T1000 (cell line): ENCODE results near the gene SAPCD1.
"Not testable (repeated sequence)": the region's sequence is repeated elsewhere in the genome, so short reads cannot be mapped to it uniquely, and the experiment has no call there.

Experiments used
- DNase-seq: peaks from one replicate; lab custom pipeline; 2025; ENCODE audit warnings: mixed read lengths; lab: John Stamatoyannopoulos, UW

The SAPCD1 gene

DNA sequence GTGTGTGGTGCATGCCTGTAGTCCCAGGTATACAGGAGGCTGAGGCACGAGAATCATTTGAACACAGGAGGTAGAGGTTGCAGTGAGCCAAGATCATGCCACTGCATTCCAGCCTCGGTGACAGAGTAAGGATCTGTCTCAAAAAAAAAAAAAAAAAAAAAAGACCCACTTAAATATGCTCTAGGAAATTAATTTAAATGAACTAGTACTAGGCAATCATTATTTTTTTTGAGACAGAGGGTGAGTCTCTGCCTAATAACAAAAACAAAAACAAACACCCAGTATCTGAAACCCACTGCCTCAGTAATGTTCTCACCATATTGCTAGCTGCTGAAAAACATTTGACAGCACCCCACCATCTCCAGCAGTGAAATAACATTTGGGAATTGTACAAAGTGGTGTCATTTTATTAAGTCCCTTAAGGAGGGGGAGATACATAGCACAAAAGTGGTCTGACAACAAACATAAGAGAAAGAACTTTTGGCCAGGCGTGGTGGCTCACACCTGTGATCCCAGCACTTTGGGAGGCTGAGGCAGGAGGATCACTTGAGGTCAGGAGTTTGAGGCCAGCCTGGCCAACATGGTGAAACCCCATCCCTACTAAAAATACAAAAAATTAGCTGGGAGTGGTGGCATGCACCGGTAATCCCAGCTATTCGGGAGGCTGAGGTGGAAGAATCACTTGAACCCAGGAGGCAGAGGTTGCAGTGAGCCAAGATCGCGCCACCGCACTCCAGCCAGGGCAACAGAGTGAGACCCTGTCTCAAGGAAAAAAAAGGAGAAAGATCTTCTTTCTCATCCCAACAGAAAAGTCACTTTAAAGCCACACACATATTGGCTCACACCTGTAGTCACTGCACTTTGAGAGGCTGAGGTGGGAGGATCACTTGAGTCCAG is 38.8 kb downstream of the SAPCD1 start:
- DNase-seq, result not testable (repeated sequence)

DNA sequence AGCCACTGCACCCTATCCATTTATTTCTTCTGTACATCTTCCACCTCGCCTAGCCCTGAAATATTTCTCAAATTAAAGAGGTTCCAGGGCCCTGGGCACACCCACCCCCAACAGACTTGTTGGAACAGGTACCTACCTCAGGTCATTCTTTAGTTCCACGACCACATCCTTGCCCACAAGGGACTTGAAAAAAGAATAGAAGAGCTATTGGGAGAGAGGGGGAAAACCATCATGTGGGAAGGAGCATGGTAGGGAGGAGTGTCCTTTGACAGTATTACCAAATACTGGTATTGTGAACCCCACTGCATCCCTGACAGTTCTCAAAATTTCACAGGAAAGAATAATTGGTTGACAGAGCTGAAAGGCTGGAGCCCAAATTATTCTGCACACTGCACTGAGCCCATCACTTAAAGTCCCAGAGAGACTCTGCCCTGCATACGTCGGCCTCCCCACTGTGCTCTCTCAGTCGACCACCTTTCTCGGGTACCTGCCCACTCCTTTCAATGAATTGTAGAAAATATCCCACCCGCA is 43.5 kb downstream of the SAPCD1 start:
- no peak for DNase-seq

DNA sequence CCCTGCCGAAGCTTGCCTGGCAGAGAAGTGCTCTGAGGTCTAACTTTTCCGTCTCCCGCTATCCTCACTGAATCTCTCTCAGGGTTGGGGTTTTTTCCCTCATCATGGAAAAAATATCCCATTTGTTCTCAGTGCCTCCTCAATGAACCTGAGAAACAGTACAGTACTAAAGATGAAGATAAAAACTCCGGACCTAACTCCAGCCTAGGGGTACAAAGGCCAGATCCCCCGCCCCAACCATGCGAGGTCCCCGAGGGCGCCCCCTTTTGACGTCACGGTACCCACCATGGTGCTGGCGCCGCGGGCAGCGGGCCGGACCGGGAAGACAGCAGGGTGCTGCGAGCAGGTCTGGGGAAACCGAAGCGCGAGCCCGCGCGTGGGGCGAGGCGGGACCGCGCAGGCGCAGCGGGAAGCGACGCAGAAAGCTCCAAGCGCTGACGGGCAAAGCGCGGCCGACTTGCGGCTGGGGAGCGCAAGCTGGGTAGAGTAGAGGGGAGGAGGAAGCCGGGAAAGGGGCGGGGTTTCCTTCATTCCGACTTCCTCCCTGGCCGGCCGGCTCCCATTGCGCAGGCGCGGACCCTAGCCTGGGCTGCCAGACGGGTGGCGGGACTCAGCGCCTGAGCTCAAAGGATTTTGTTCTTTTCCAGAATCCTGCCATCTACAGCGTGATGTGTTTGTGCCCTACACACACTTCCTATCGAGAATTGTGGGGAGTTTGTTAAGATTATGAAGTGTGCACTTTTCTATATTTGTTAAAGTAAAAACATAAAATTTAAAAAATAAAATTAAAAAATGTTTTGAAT is 44.2 kb downstream of the SAPCD1 start, which contains the start of gene LSM2:
Gene LSM2 (minus strand): TSS at position 497 of the 803 bp plus-strand sequence. CDS start 209 bp downstream, at position 288.
- DNase-seq, result peak; percentile 96

DNA sequence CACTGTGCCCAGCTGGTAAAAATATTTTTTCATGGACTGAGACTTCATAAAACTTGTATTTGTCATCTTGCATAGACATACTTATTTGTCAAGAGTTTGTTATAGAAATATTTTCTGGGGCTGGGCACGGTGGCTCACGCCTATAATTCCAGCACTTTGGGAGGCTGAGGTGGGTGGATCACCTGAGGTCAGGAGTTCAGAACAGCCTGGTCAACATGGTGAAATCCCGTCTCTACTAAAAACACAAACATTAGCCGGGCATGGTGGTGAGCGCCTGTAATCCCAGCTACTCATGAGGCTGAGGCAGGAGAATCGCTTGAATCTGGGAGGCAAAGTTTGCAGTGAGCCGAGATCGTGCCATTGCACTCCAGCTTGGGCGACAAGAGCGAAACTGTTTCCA is 46.1 kb downstream of the SAPCD1 start:
- DNase-seq, result not testable (repeated sequence)

DNA sequence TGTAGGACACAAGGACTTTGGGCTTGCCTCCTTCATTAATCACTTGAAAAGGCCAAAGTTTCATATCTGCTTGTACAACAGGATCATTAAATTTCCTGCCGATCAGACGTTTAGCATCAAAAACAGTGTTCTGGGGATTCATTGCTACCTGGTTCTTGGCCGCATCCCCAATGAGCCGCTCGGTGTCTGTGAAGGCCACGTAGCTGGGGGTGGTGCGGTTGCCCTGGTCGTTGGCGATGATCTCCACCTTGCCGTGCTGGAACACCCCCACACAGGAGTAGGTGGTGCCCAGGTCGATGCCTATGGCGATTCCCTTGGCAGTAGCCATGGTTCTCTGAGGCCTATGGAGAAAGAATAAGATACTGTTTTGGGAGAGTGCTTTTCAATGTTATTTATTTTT is 49.2 kb downstream of the SAPCD1 start:
- DNase-seq, result no peak

DNA sequence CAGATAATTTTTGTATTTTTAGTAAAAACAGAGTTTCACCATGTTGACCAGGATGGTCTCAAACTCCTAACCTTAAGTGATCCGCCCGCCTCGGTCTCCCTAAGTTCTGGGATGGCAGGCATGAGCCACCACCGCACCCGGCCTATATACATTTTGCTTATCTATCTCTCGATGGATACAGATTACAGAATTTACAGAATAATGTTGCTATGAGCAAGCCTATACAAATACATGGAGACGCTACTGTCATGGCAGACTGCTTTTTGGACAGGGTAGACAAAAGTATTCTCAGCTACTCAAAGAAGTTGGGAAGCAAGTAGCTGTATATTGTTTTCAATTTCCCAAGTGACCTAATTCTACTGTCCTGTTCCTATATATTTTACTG is 51.0 kb downstream of the SAPCD1 start:
- no peak for DNase-seq
